K562 (cell line): ENCODE data around the gene ZCWPW1.

Experiments used
- CTCF ChIP-seq, 3 experiments: IDR thresholded peaks in 2 of 3; conservative IDR thresholded peaks in 1 of 3; 2 replicates each; pipeline ENCODE4 v1.5.1; 2011 to 2012; ENCODE audit warnings: low read length in 3 of 3, mild to moderate bottlenecking in 3 of 3, control low read depth in 2 of 3, improper control_type of control experiment in 1 of 3, inconsistent platforms in 1 of 3, low read depth in 1 of 3, mixed read lengths in 1 of 3, moderate library complexity in 1 of 3; ENCODE audit not compliant: insufficient read depth in 2 of 3
- FIP1L1 ChIP-seq: fragments of 200-400 bp; formaldehyde crosslinking; IDR thresholded peaks from 2 replicates; pipeline ENCODE4 v1.6.1; 2018; ENCODE audit warnings: mild to moderate bottlenecking, low read depth, low read length; ENCODE audit not compliant: poor library complexity, severe bottlenecking
- FOS ChIP-seq: IDR thresholded peaks from 3 replicates; pipeline ENCODE4 v1.6.1; 2011; ENCODE audit not compliant: insufficient read length; ENCODE audit errors: extremely low read depth
- GATA2 ChIP-seq: sonication (generic); formaldehyde crosslinking; IDR thresholded peaks from 2 replicates; pipeline ENCODE4 v1.4.0; 2020; ENCODE audit warnings: mild to moderate bottlenecking, missing genetic modification reagents
- POLR2A ChIP-seq: fragments of 450-650 bp; conservative IDR thresholded peaks from 2 replicates; pipeline ENCODE4 v1.6.1; 2016
- POLR2AphosphoS5 ChIP-seq: IDR thresholded peaks from 2 replicates; pipeline ENCODE4 v1.6.1; 2011; ENCODE audit warnings: mild to moderate bottlenecking, low read depth, low read length, moderate library complexity; ENCODE audit not compliant: control insufficient read depth, insufficient read depth
- SIN3A ChIP-seq, 2 experiments: fragments of 150-350 bp in 1 of 2; IDR thresholded peaks; 2 replicates each; pipeline ENCODE4 v1.6.1; 2011 to 2016; ENCODE audit warnings: borderline replicate concordance in 2 of 2, low read depth in 2 of 2, low read length in 2 of 2, mild to moderate bottlenecking in 2 of 2, moderate library complexity in 2 of 2; ENCODE audit not compliant: control insufficient read depth in 1 of 2
- TSC22D4 ChIP-seq: fragments of 450-650 bp; IDR thresholded peaks from 2 replicates; pipeline ENCODE4 v1.6.1; 2016; ENCODE audit warnings: missing genetic modification characterization, missing biosample characterization, control low read depth
- YY1 ChIP-seq, 3 experiments: IDR thresholded peaks; 2 replicates each; pipeline ENCODE4 v1.6.1; 2011; ENCODE audit warnings: low read length in 2 of 3, mild to moderate bottlenecking in 2 of 3, moderate library complexity in 2 of 3, borderline replicate concordance in 1 of 3, control low read depth in 1 of 3, low read depth in 1 of 3; ENCODE audit not compliant: insufficient read depth in 3 of 3, insufficient replicate concordance in 2 of 3, control insufficient read depth in 1 of 3, insufficient read length in 1 of 3; ENCODE audit errors: extremely low read depth in 1 of 3
- ZNF280B ChIP-seq: fragments of 250-450 bp; sonication (Bioruptor Pico); IDR thresholded peaks from 2 replicates; pipeline ENCODE4 v1.5.1; 2021; ENCODE audit warnings: mild to moderate bottlenecking

DNA sequence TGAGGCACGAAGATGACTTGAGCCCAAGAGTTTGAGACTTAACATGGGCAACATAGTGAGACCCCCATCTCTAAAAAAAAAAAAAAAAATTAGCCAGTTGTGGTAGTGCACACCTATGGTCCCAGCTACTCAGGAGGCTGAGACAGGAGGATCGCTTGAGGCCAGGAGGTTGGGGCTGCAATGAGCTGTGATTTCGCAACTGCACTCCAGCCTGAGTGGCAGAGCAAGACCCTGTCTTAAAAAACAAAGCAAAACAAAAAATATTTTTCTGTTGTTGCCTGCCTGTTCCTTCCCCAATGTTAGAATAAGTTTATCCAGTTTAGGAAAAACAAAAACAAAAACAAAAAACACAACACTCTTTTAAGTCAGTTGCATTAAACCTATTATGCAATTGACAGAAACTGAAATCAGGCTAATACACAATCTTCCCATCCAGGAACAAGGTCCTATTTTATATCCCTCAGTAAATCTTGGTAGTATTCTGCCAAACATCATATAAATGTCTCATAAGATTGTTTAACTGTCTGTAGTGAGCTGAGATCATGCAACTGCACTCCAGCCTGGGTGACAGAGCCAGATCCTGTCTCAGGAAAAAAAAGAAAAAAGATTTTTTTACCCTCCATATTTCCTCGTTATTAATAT lies 50.3 kb downstream of the ZCWPW1 start:
- TF ChIP-seq FOS, result no peak
- TF ChIP-seq POLR2AphosphoS5, result no peak
- no peak for TF ChIP-seq TSC22D4 (tag)
- TF ChIP-seq FIP1L1, result no peak
- TF ChIP-seq CTCF (IDR thresholded peaks at IDR 0.05 in 2 of 3, conservative IDR thresholded peaks at IDR 0.05 in 1 of 3; ENCODE audit: insufficient read depth in 2 of 3, low read depth in 1 of 3, low read length in 3 of 3), result no peak
- no peak for TF ChIP-seq SIN3A (IDR thresholded peaks at IDR 0.05; ENCODE audit: borderline replicate concordance in 2 of 2, control insufficient read depth in 1 of 2, low read depth in 2 of 2, low read length in 2 of 2)
- TF ChIP-seq ZNF280B (CRISPR knock-in tag), result no peak
- TF ChIP-seq YY1 (IDR thresholded peaks at IDR 0.05; ENCODE audit: borderline replicate concordance in 1 of 3, control insufficient read depth in 1 of 3, extremely low read depth in 1 of 3, insufficient read depth in 3 of 3, insufficient read length in 1 of 3, insufficient replicate concordance in 2 of 3, low read depth in 1 of 3, low read length in 2 of 3), result no peak
- no peak for TF ChIP-seq GATA2
- TF ChIP-seq POLR2A, result no peak
